Prostate gland (tissue), 2 donors: Measurements from ENCODE around the gene ALDH1L2.

ENCODE experiments used
- CTCF ChIP-seq, 4 experiments: fragments of 200-600 bp in 2 of 4; fragments of 450-650 bp in 2 of 4; sonication (generic) in 2 of 4; IDR thresholded peaks; 1 replicate in 3 of 4; 2 replicates in 1 of 4; pipeline ENCODE4 v1.5.1; 2016 to 2019; ENCODE audit warnings: antibody characterized with exemption in 4 of 4, mild to moderate bottlenecking in 2 of 4, moderate library complexity in 2 of 4
- POLR2AphosphoS5 ChIP-seq: sonication (generic); formaldehyde crosslinking; IDR thresholded peaks from one replicate; pipeline ENCODE4 v1.6.1; 2017; ENCODE audit warnings: antibody characterized with exemption

GRCh38 chr12:104974626-104975290 is 109.5 kb downstream of the ALDH1L2 start:
- TF ChIP-seq CTCF (IDR thresholded peaks at IDR 0.05) (no peak), POLR2AphosphoS5 (no peak)
